GM12878 (cell line): ENCODE measurements around the gene TMEM217. TPM values are rescaled to one million over a fixed set of nuclear protein-coding genes. Genes with fewer than 3 reads are reported as not detected.

ENCODE experiments used
- ATF3 ChIP-seq: IDR thresholded peaks from 2 replicates; pipeline ENCODE4 v1.6.1; 2011; ENCODE audit warnings: low read depth, mild to moderate bottlenecking, low read length, moderate library complexity, borderline replicate concordance; ENCODE audit errors: extremely low read depth
- BCLAF1 ChIP-seq: fragments of 450-650 bp; IDR thresholded peaks from 2 replicates; pipeline ENCODE4 v1.6.1; 2017; ENCODE audit warnings: antibody characterized with exemption, mild to moderate bottlenecking, moderate library complexity
- BMI1 ChIP-seq: fragments of 450-650 bp; IDR thresholded peaks from 2 replicates; pipeline ENCODE4 v1.6.1; 2016; ENCODE audit warnings: mild to moderate bottlenecking, moderate library complexity, borderline replicate concordance
- CBX3 ChIP-seq: fragments of 200-600 bp; sonication (generic); IDR thresholded peaks from 2 replicates; pipeline ENCODE4 v1.6.1; 2016; ENCODE audit warnings: low read depth, borderline replicate concordance
- CEBPB ChIP-seq, 2 experiments: fragments of 150-350 bp in 1 of 2; IDR thresholded peaks; 2 replicates each; pipeline ENCODE4 v1.6.1; 2012 to 2014; ENCODE audit warnings: low read depth in 2 of 2, low read length in 2 of 2, borderline replicate concordance in 1 of 2, inconsistent platforms in 1 of 2
- CHD4 ChIP-seq: fragments of 200-600 bp; sonication (generic); IDR thresholded peaks from 2 replicates; pipeline ENCODE4 v1.6.1; 2016; ENCODE audit warnings: mild to moderate bottlenecking
- CTCF ChIP-seq, 3 experiments: IDR thresholded peaks in 2 of 3; conservative IDR thresholded peaks in 1 of 3; 2 replicates each; pipeline ENCODE4 v1.5.1; 2011; ENCODE audit warnings: low read depth in 3 of 3, low read length in 3 of 3, mild to moderate bottlenecking in 3 of 3, control low read depth in 2 of 3, moderate library complexity in 2 of 3, inconsistent platforms in 1 of 3, mixed read lengths in 1 of 3; ENCODE audit not compliant: control insufficient read depth in 2 of 3, insufficient read depth in 1 of 3; ENCODE audit errors: extremely low read depth in 1 of 3
- IRF5 ChIP-seq: fragments of 450-650 bp; IDR thresholded peaks from 2 replicates; pipeline ENCODE4 v1.6.1; 2017; ENCODE audit warnings: borderline replicate concordance
- JUNB ChIP-seq: IDR thresholded peaks from 2 replicates; pipeline ENCODE4 v1.6.1; 2016; ENCODE audit warnings: antibody characterized with exemption, mild to moderate bottlenecking
- KLF5 ChIP-seq: fragments of 450-650 bp; IDR thresholded peaks from 2 replicates; pipeline ENCODE4 v1.6.1; 2014; ENCODE audit warnings: mild to moderate bottlenecking; ENCODE audit not compliant: partially characterized antibody
- NBN ChIP-seq: fragments of 450-650 bp; IDR thresholded peaks from 2 replicates; pipeline ENCODE4 v1.6.1; 2016
- NR2C2 ChIP-seq: IDR thresholded peaks from 2 replicates; pipeline ENCODE4 v1.6.1; 2011; ENCODE audit warnings: borderline replicate concordance, low read depth; ENCODE audit not compliant: control insufficient read depth, insufficient read length
- POLR2AphosphoS5 ChIP-seq: IDR thresholded peaks from 2 replicates; pipeline ENCODE4 v1.6.1; 2011; ENCODE audit warnings: mild to moderate bottlenecking, low read length, inconsistent platforms
- RUNX3 ChIP-seq: IDR thresholded peaks from 2 replicates; pipeline ENCODE4 v1.6.1; 2012; ENCODE audit warnings: low read length, inconsistent platforms
- SMAD5 ChIP-seq: IDR thresholded peaks from 2 replicates; pipeline ENCODE4 v1.6.1; 2016; ENCODE audit warnings: antibody characterized with exemption, low read depth
- TAF1 ChIP-seq: IDR thresholded peaks from 2 replicates; pipeline ENCODE4 v1.6.1; 2011; ENCODE audit warnings: mild to moderate bottlenecking, low read depth, low read length, borderline replicate concordance
- ZNF207 ChIP-seq: fragments of 450-650 bp; IDR thresholded peaks from 2 replicates; pipeline ENCODE4 v1.6.1; 2014; ENCODE audit warnings: antibody characterized with exemption, mild to moderate bottlenecking, borderline replicate concordance
- ZNF217 ChIP-seq: fragments of 450-650 bp; IDR thresholded peaks from 2 replicates; pipeline ENCODE4 v1.6.1; 2017; ENCODE audit warnings: antibody characterized with exemption, mild to moderate bottlenecking
- ZNF592 ChIP-seq: fragments of 450-650 bp; IDR thresholded peaks from 2 replicates; pipeline ENCODE4 v1.6.1; 2017; ENCODE audit warnings: mild to moderate bottlenecking, moderate library complexity
- polyA plus RNA-seq, 11 experiments: library from polyadenylated mRNA; depleted of rRNA in 4 of 11; unstranded in 6 of 11; stranded (reverse) in 5 of 11; fragments of >200 nt; fragmentation: Nextera tagmentation in 4 of 11; fragmentation: Illumina TruSeq in 1 of 11; extraction: Ambion mirVana in 4 of 11; extraction: Trizol in 1 of 11; gene quantifications; 1 replicate in 1 of 11; 2 replicates in 10 of 11; pipeline versions ENCODE4 v1.2.1 to v1.2.3, GENCODE V29; 2011 to 2016; ENCODE audit warnings: inconsistent platforms in 2 of 11, missing spikeins in 2 of 11, low read depth in 1 of 11
- total RNA-seq, 4 experiments: library from RNA; depleted of rRNA in 3 of 4; stranded (reverse); fragments of >200 nt in 3 of 4; fragmentation: Illumina TruSeq in 1 of 4; extraction: Trizol in 1 of 4; gene quantifications; 2 replicates each; pipeline versions ENCODE4 v1.2.1 to v1.2.3, GENCODE V29; 2013 to 2021

TMEM217 gene
- total and polyA plus RNA-seq, 10 of the 15 experiments (the other 5 are each of a cell fraction or from before 2014, with no cell fraction given), result 1.3 to 4.5 (median 2.3) TPM

GRCh38 chr6:37169496-37170272 is 88.3 kb downstream of the TMEM217 start, which contains the start of gene PIM1 (continued):
- no peak for TF ChIP-seq BCLAF1
- no peak for TF ChIP-seq KLF5
- peak in 1 of 3 experiments; percentile 6; a peak in 1 of 6 replicates for TF ChIP-seq CTCF (IDR thresholded peaks at IDR 0.05 in 2 of 3, conservative IDR thresholded peaks at IDR 0.05 in 1 of 3; ENCODE audit: control insufficient read depth in 2 of 3, extremely low read depth in 1 of 3, insufficient read depth in 1 of 3, low read depth in 3 of 3, low read length in 3 of 3)
- TF ChIP-seq IRF5, result no peak
- peak; percentile 76 for TF ChIP-seq RUNX3
- peak; percentile 53 for TF ChIP-seq NBN
- no peak for TF ChIP-seq ZNF207
- TF ChIP-seq TAF1, result no peak; the same call in 1 of the 2 replicates
- no peak for TF ChIP-seq SMAD5
- TF ChIP-seq JUNB, result no peak
- TF ChIP-seq CEBPB (IDR thresholded peaks at IDR 0.05; ENCODE audit: borderline replicate concordance in 1 of 2, low read depth in 2 of 2, low read length in 2 of 2), result no peak
- no peak for TF ChIP-seq ZNF592
- no peak for TF ChIP-seq NR2C2
- TF ChIP-seq POLR2AphosphoS5, result no peak; the same call in 1 of the 2 replicates
- TF ChIP-seq ATF3, result no peak
- no peak for TF ChIP-seq CHD4
- no peak for TF ChIP-seq BMI1
- TF ChIP-seq ZNF217, result no peak
- TF ChIP-seq CBX3, result no peak
